ENCODE results near the gene PTPN3.

Gene PTPN3

GRCh38 chr9:109520475-109521132 lies 22.5 kb upstream of the PTPN3 start:
- peak; percentile 98 for ATAC-seq
- TF ChIP-seq TSHZ2 (CRISPR knock-in tag; IDR thresholded peaks at IDR 0.05) (no peak), PATZ1 (CRISPR knock-in tag; IDR thresholded peaks at IDR 0.05; ENCODE audit: borderline replicate concordance) (no peak), BACH2 (CRISPR knock-in tag; IDR thresholded peaks at IDR 0.05; ENCODE audit: borderline replicate concordance) (no peak)

GRCh38 chr9:109519366-109519765 lies 21.3 kb upstream of the PTPN3 start:
- ATAC-seq: no peak
- TF ChIP-seq ZNF565 (CRISPR knock-in tag; conservative IDR thresholded peaks at IDR 0.05; ENCODE audit: low read depth): no peak
- no peak for TF ChIP-seq ZFP30 (CRISPR knock-in tag; IDR thresholded peaks at IDR 0.05)
- no peak for TF ChIP-seq BACH2 (CRISPR knock-in tag; IDR thresholded peaks at IDR 0.05; ENCODE audit: borderline replicate concordance)
- TF ChIP-seq CREB5 (CRISPR knock-in tag; IDR thresholded peaks at IDR 0.05; ENCODE audit: low read depth): no peak
- TF ChIP-seq TCF4 (CRISPR knock-in tag; IDR thresholded peaks at IDR 0.05; ENCODE audit: borderline replicate concordance): no peak
- TF ChIP-seq OSR1 (CRISPR knock-in tag; IDR thresholded peaks at IDR 0.05): no peak

- no peak for ATAC-seq
- TF ChIP-seq ARNTL (CRISPR knock-in tag; IDR thresholded peaks at IDR 0.05; ENCODE audit: borderline replicate concordance, low read depth) (no peak), ZFP3 (CRISPR knock-in tag; IDR thresholded peaks at IDR 0.05) (peak; percentile 84; the same call in 1 of the 2 replicates)
Measured at GRCh38 chr9:109518621-109519335, 20.7 kb upstream of the PTPN3 start.

GRCh38 chr9:109517901-109518377 lies 19.8 kb upstream of the PTPN3 start:
- no peak for ATAC-seq
- TF ChIP-seq TOX (CRISPR knock-in tag; IDR thresholded peaks at IDR 0.05; ENCODE audit: borderline replicate concordance) (no peak), TCF4 (CRISPR knock-in tag; IDR thresholded peaks at IDR 0.05; ENCODE audit: borderline replicate concordance) (no peak), SNAI2 (CRISPR knock-in tag; IDR thresholded peaks at IDR 0.05) (no peak), ZFP3 (CRISPR knock-in tag; IDR thresholded peaks at IDR 0.05) (no peak), ARNTL (CRISPR knock-in tag; IDR thresholded peaks at IDR 0.05; ENCODE audit: borderline replicate concordance, low read depth) (no peak), OSR1 (CRISPR knock-in tag; IDR thresholded peaks at IDR 0.05) (no peak), POU6F1 (CRISPR knock-in tag; IDR thresholded peaks at IDR 0.05; ENCODE audit: borderline replicate concordance, low read depth) (no peak), CSRNP3 (CRISPR knock-in tag; IDR thresholded peaks at IDR 0.05) (no peak), CSDC2 (CRISPR knock-in tag; IDR thresholded peaks at IDR 0.05) (no peak), ZNF8 (CRISPR knock-in tag; IDR thresholded peaks at IDR 0.05) (no peak), ZFP30 (CRISPR knock-in tag; IDR thresholded peaks at IDR 0.05) (no peak), RARB (CRISPR knock-in tag; IDR thresholded peaks at IDR 0.05) (no peak), ISL1 (CRISPR knock-in tag; IDR thresholded peaks at IDR 0.05) (no peak), ZNF70 (CRISPR knock-in tag; IDR thresholded peaks at IDR 0.05) (no peak), ZNF565 (CRISPR knock-in tag; conservative IDR thresholded peaks at IDR 0.05; ENCODE audit: low read depth) (no peak), ESRRG (CRISPR knock-in tag; IDR thresholded peaks at IDR 0.05) (no peak), PPARA (CRISPR knock-in tag; IDR thresholded peaks at IDR 0.05; ENCODE audit: borderline replicate concordance) (no peak), BACH2 (CRISPR knock-in tag; IDR thresholded peaks at IDR 0.05; ENCODE audit: borderline replicate concordance) (no peak), CREB5 (CRISPR knock-in tag; IDR thresholded peaks at IDR 0.05; ENCODE audit: low read depth) (no peak), PATZ1 (CRISPR knock-in tag; IDR thresholded peaks at IDR 0.05; ENCODE audit: borderline replicate concordance) (no peak)
